Measurements from ENCODE around the gene CRACR2A. TPM values are rescaled to one million over a fixed set of nuclear protein-coding genes. Genes with fewer than 3 reads are reported as not detected.

CRACR2A gene
- total and polyA plus RNA-seq, 2 of the 4 experiments (the other 2 are of a cell fraction): 0.54 to 0.60 TPM

DNA sequence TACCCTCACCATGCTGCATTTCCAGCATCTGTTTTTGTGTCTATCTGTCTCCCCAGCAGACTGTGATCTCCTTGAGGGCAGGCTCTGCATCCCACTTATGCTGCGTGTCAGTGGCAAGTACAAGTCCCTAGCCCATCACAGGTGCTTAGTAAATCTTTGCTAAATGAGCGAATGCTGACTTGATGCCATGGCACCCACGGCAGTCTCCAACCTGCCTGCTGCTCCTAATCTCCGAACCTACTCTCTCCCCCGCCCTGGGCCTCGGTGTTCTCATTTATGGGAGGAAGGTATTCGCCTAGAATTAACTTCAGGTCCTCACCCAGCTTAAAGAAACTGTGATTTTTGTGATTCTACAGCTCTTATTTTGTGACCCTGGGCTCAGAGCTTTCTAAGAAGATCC lies 152.0 kb downstream of the CRACR2A start:
- Histone ChIP-seq H3K56ac (ENCODE audit: extremely low read depth, insufficient read depth, low read length) (no peak overlapping the region), H2AK9ac (replicated peaks; ENCODE audit: low read depth, low read length, poor library complexity) (no peak overlapping the region), H3K4me1 (ENCODE audit: control insufficient read depth, insufficient read depth, low read length) (no peaks in the 10 kb centered on the region), H2AK5ac (ENCODE audit: low read depth, low read length) (no peak overlapping the region), H3K23ac (ENCODE audit: low read depth, low read length) (no peak overlapping the region), H3K4me2 (ENCODE audit: low read depth, low read length) (no peak overlapping the region), H3K4ac (ENCODE audit: low read depth, low read length) (no peak overlapping the region), H3K9me1 (ENCODE audit: insufficient read depth, low read length) (no peaks in the 10 kb centered on the region), H4K20me1 (ENCODE audit: insufficient read depth, low read length) (no peaks in the 10 kb centered on the region), H2AFZ (replicated peaks; ENCODE audit: low read length, poor library complexity) (no peak overlapping the region), H4K91ac (ENCODE audit: insufficient read depth, low read depth, low read length) (no peak overlapping the region), H3K9ac (ENCODE audit: low read depth, low read length) (no peak overlapping the region), H2BK120ac (ENCODE audit: low read depth, low read length) (no peak overlapping the region), H2BK5ac (ENCODE audit: low read depth, low read length, poor library complexity, severe bottlenecking) (no peak overlapping the region), H2BK20ac (ENCODE audit: low read depth, low read length) (no peak overlapping the region), H3K36me3 (ENCODE audit: control insufficient read depth, insufficient read depth, low read length) (no peaks in the 10 kb centered on the region), H2BK15ac (ENCODE audit: low read depth, low read length) (no peak overlapping the region), H4K8ac (ENCODE audit: low read depth in 2 of 2, low read length in 2 of 2) (no peak overlapping the region), H3K4me3 (ENCODE audit: insufficient read depth, low read depth, low read length) (no peak overlapping the region), H3K18ac (ENCODE audit: low read depth, low read length) (no peak overlapping the region), H3K9me3 (ENCODE audit: control insufficient read depth, insufficient read depth, low read length) (no peaks in the 10 kb centered on the region), H3K79me1 (ENCODE audit: low read depth in 1 of 2, low read length in 2 of 2) (no peaks in the 10 kb centered on the region), H3K27me3 (ENCODE audit: control insufficient read depth, insufficient read depth, low read length) (peaks cover 10% of the 10 kb centered on the region; the same call in 1 of the 2 replicates), H4K5ac (ENCODE audit: low read depth, low read length) (no peak overlapping the region), H3K27ac (ENCODE audit: insufficient read depth, low read length) (no peak overlapping the region), H3K14ac (replicated peaks; ENCODE audit: low read depth, low read length) (no peak overlapping the region)
- DNase-seq (no peak), ATAC-seq (ENCODE audit: low read depth) (no peak)
- BruUV-seq (replicated peaks): no TSS peak
- CTCF ChIA-PET: no interaction called here
- POLR2A ChIA-PET (ENCODE audit: unreplicated experiment): no interaction called here
- dilution Hi-C loops (cut with HindIII; ENCODE audit: low sequenced_read_pairs, unreplicated experiment): no loop called here
- intact Hi-C loops (cut with micrococcal nuclease): no loop called here
- TF ChIP-seq RCOR1 (IDR thresholded peaks at IDR 0.05; ENCODE audit: insufficient replicate concordance, low read length): no peak
- TF ChIP-seq CHD1 (IDR thresholded peaks at IDR 0.05; ENCODE audit: low read depth, low read length): no peak
- no peak for TF ChIP-seq RAD21 (IDR thresholded peaks at IDR 0.05; ENCODE audit: low read length)
- TF ChIP-seq, protein P1, sequence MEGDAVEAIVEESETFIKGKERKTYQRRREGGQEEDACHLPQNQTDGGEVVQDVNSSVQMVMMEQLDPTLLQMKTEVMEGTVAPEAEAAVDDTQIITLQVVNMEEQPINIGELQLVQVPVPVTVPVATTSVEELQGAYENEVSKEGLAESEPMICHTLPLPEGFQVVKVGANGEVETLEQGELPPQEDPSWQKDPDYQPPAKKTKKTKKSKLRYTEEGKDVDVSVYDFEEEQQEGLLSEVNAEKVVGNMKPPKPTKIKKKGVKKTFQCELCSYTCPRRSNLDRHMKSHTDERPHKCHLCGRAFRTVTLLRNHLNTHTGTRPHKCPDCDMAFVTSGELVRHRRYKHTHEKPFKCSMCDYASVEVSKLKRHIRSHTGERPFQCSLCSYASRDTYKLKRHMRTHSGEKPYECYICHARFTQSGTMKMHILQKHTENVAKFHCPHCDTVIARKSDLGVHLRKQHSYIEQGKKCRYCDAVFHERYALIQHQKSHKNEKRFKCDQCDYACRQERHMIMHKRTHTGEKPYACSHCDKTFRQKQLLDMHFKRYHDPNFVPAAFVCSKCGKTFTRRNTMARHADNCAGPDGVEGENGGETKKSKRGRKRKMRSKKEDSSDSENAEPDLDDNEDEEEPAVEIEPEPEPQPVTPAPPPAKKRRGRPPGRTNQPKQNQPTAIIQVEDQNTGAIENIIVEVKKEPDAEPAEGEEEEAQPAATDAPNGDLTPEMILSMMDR (conservative IDR thresholded peaks at IDR 0.05; ENCODE audit: low read depth, low read length): no peak
- no peak for TF ChIP-seq POLR2A (IDR thresholded peaks at IDR 0.05; ENCODE audit: low read depth, low read length)
- TF ChIP-seq CEBPB (IDR thresholded peaks at IDR 0.05; ENCODE audit: low read depth, low read length): no peak
- TF ChIP-seq, protein P2, sequence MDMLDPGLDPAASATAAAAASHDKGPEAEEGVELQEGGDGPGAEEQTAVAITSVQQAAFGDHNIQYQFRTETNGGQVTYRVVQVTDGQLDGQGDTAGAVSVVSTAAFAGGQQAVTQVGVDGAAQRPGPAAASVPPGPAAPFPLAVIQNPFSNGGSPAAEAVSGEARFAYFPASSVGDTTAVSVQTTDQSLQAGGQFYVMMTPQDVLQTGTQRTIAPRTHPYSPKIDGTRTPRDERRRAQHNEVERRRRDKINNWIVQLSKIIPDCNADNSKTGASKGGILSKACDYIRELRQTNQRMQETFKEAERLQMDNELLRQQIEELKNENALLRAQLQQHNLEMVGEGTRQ (IDR thresholded peaks at IDR 0.05; ENCODE audit: low read depth, low read length): no peak
- TF ChIP-seq MAZ (IDR thresholded peaks at IDR 0.05; ENCODE audit: borderline replicate concordance, low read depth, low read length): no peak
- TF ChIP-seq FOS (IDR thresholded peaks at IDR 0.05; ENCODE audit: low read depth, low read length): no peak
- TF ChIP-seq BHLHE40 (IDR thresholded peaks at IDR 0.05; ENCODE audit: low read depth, low read length): no peak
- TF ChIP-seq, protein P3, sequence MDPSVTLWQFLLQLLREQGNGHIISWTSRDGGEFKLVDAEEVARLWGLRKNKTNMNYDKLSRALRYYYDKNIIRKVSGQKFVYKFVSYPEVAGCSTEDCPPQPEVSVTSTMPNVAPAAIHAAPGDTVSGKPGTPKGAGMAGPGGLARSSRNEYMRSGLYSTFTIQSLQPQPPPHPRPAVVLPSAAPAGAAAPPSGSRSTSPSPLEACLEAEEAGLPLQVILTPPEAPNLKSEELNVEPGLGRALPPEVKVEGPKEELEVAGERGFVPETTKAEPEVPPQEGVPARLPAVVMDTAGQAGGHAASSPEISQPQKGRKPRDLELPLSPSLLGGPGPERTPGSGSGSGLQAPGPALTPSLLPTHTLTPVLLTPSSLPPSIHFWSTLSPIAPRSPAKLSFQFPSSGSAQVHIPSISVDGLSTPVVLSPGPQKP (IDR thresholded peaks at IDR 0.05; ENCODE audit: borderline replicate concordance, low read depth, low read length): no peak
- TF ChIP-seq MAFK (IDR thresholded peaks at IDR 0.05; ENCODE audit: low read depth, low read length): no peak
- no peak for TF ChIP-seq NFE2L2 (IDR thresholded peaks at IDR 0.05; ENCODE audit: low read depth, low read length)
- TF ChIP-seq SMC3 (IDR thresholded peaks at IDR 0.05; ENCODE audit: low read depth, low read length): no peak
- in situ Hi-C loops (cut with MboI; ENCODE audit: low sequenced_read_pairs): no loop called here
- WGBS, 2 experiments (ENCODE audit: extremely low coverage in 2 of 2, insufficient read length in 1 of 2): 86% methylated on average over 1 of the region's 7 CpGs; no CpG with 5 or more reads in 1 of the 2 experiments

Data from IMR-90 (cell line).